BJ (cell line): ENCODE results near the gene GDPD3. TPM values are rescaled to one million over a fixed set of nuclear protein-coding genes. Genes with fewer than 3 reads are reported as not detected.

Experiments used
- CTCF ChIA-PET: fragments of 350-600 bp; formaldehyde crosslinking; extraction: SDS; loops from one replicate; lab custom pipeline; 2021; ENCODE audit warnings: antibody characterized with exemption, inconsistent platforms; lab: Yijun Ruan, JAX
- POLR2A ChIA-PET: fragments of 300-600 bp; sonication (Branson Sonifier 250); formaldehyde crosslinking; extraction: SDS; loops from one replicate; lab custom pipeline; 2021; ENCODE audit warnings: antibody characterized with exemption; lab: Charles Lee
- DNase-seq: peaks from one replicate; pipeline ENCODE4 v3.0.0-alpha.2; 2011; ENCODE audit warnings: low read depth
- H3K27me3 ChIP-seq: 2 replicates; pipeline ENCODE4 v1.6.0; 2011; ENCODE audit warnings: low read length; ENCODE audit not compliant: control insufficient read depth, insufficient read depth
- H3K36me3 ChIP-seq: 2 replicates; pipeline ENCODE4 v1.5.1; 2011; ENCODE audit warnings: low read length; ENCODE audit not compliant: control insufficient read depth, insufficient read depth
- H3K4me3 ChIP-seq: 2 replicates; pipeline ENCODE4 v1.5.1; 2011; ENCODE audit warnings: low read depth, mild to moderate bottlenecking, control low read depth, low read length
- polyA minus RNA-seq: library from RNA; depleted of rRNA, polyadenylated mRNA; stranded (reverse); fragments of >200 nt; gene quantifications from 2 replicates; pipeline ENCODE4 v1.2.3, GENCODE V29; 2011; rRNA and poly(A)+ RNA removed
- polyA plus RNA-seq: library from polyadenylated mRNA; depleted of rRNA; stranded (reverse); fragments of >200 nt; gene quantifications from 2 replicates; pipeline ENCODE4 v1.2.3, GENCODE V29; 2011; rRNA removed
- TF ChIP-seq, protein P1 (sequence below): IDR thresholded peaks from 2 replicates; pipeline ENCODE4 v1.5.1; 2011; ENCODE audit warnings: low read depth, mild to moderate bottlenecking, control low read depth, inconsistent platforms, low read length, moderate library complexity; ENCODE audit not compliant: insufficient read depth

The GDPD3 gene, protein sequence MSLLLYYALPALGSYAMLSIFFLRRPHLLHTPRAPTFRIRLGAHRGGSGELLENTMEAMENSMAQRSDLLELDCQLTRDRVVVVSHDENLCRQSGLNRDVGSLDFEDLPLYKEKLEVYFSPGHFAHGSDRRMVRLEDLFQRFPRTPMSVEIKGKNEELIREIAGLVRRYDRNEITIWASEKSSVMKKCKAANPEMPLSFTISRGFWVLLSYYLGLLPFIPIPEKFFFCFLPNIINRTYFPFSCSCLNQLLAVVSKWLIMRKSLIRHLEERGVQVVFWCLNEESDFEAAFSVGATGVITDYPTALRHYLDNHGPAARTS
- polyA plus RNA-seq (1.2 and 2.0 TPM in 2 replicates), polyA minus RNA-seq (1.4 TPM in 1 of 2 replicates, not detected in the other)

DNA sequence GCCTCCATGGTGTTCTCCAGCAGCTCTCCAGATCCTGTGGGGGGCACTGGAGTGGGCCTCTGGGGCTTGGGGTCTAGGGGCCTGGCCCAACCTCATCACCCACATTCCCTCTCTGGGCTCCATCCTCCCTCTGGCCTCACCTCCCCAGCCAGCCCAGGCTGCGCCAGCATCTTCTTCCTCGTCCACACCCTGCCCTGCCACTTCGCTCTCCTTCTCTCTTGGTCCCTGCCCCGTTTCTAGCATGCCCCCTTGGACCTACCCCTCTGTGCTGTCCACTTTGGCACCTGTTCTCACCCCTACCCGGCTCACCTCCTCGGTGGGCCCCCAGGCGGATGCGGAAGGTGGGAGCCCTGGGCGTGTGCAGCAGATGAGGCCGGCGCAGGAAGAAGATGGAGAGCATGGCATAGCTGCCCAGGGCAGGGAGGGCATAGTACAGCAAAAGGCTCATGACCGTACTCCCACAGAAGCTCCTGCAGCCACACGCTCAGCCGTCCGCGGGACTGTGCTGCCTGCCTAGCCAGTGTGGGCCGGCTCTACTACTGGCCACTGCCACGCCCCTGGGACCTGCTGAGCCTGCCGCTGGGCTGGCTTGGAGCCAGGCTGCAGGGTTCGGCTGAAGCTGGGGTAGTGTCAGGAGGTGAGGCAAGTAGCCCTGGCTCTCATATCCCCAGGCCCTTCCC lies at the start of gene GDPD3:
Gene GDPD3 (minus strand): TSS at position 507 of the 680 bp plus-strand sequence. CDS start 59 bp downstream, at position 448.
- Histone ChIP-seq H3K36me3 (peaks cover 24% of the 10 kb centered on the region), H3K4me3 (no peak within 1 kb of the TSS), H3K27me3 (no peaks in the 10 kb centered on the region)
- CTCF ChIA-PET: interaction anchor here (0.6 to 4.6 kb wide), 12 partner anchors 8 to 296 kb away, joined by 3 to 25 read pairs (median 6); partner anchors contain the start of genes MAPK3, TBX6 and ZNF771
- no peak for DNase-seq
- TF ChIP-seq, protein P1, sequence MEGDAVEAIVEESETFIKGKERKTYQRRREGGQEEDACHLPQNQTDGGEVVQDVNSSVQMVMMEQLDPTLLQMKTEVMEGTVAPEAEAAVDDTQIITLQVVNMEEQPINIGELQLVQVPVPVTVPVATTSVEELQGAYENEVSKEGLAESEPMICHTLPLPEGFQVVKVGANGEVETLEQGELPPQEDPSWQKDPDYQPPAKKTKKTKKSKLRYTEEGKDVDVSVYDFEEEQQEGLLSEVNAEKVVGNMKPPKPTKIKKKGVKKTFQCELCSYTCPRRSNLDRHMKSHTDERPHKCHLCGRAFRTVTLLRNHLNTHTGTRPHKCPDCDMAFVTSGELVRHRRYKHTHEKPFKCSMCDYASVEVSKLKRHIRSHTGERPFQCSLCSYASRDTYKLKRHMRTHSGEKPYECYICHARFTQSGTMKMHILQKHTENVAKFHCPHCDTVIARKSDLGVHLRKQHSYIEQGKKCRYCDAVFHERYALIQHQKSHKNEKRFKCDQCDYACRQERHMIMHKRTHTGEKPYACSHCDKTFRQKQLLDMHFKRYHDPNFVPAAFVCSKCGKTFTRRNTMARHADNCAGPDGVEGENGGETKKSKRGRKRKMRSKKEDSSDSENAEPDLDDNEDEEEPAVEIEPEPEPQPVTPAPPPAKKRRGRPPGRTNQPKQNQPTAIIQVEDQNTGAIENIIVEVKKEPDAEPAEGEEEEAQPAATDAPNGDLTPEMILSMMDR: no peak
- POLR2A ChIA-PET: no interaction called here

DNA sequence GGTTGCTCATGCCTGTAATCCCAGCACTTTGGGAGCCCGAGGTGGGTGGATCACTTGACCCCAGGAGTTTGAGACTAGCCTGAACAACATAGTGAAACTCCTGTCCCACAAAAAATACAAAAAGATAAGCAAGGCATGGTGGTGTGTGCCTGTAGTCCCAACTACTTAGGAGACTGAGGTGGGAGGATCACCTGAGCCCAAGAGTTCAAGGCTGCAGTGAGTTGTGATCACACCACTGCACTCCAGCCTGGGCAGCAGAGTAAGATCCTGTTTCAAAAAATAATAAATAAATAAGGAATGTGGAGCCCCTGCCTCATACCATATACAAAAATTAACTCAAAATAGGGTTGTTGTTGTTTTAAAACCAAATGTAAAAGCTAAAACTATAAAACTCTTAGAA lies 43.9 kb upstream of the GDPD3 start:
- H3K27me3 ChIP-seq: no peaks in the 10 kb centered on the region
- no peaks in the 10 kb centered on the region for H3K36me3 ChIP-seq
- TF ChIP-seq, protein P1: no peak
- POLR2A ChIA-PET: no interaction called here
- no peak for DNase-seq
- CTCF ChIA-PET: interaction anchor here (1.3 kb wide), 1 partner anchor 66 kb away, joined by 3 read pairs; the partner anchor contains the start of gene TBX6
- H3K4me3 ChIP-seq: no peak overlapping the region

DNA sequence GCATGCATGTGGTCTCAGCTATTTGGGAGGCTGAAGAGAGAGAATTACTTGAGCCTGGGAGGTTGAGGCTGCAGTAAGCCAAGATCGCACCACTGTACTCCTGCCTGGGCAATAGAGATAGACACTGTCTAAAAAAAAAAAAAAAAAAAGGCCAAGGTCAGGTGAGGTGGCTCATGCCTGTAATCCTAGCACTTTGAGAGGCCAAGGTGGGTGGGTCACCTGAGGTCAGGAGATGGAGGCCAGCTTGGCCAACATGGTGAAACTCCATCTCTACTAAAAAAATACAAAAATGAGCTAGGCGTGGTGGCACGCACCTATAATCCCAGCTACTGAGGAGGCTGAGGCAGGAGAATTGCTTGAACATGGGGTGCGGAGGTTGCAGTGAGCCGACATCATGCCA lies 41.9 kb upstream of the GDPD3 start:
- CTCF ChIA-PET: no interaction called here
- H3K36me3 ChIP-seq: no peaks in the 10 kb centered on the region
- no peaks in the 10 kb centered on the region for H3K27me3 ChIP-seq
- POLR2A ChIA-PET: no interaction called here
- TF ChIP-seq, protein P1: no peak
- no peak for DNase-seq
- no peak overlapping the region for H3K4me3 ChIP-seq

DNA sequence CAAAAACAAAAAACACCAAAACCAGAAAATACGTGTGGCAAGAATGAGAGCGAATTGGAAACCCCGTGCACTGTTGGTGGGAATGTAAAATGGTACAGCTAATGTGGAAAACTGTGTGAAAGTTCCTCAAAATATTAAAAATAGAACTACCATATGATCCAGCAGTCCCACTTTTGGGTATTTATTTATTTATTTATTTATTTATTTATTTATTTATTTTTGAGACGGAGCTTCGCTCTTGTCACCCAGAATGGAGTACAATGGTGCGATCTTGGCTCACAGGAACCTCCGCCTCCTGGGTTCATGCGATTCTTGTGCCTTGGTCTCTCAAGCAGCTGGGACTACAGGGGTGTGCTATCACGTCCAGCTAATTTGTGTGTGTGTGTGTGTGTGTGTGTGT lies 39.2 kb upstream of the GDPD3 start:
- DNase-seq: no peak
- Histone ChIP-seq H3K27me3 (no peaks in the 10 kb centered on the region), H3K36me3 (no peaks in the 10 kb centered on the region), H3K4me3 (no peak overlapping the region)
- TF ChIP-seq, protein P1: no peak
- CTCF ChIA-PET: no interaction called here
- POLR2A ChIA-PET: no interaction called here

DNA sequence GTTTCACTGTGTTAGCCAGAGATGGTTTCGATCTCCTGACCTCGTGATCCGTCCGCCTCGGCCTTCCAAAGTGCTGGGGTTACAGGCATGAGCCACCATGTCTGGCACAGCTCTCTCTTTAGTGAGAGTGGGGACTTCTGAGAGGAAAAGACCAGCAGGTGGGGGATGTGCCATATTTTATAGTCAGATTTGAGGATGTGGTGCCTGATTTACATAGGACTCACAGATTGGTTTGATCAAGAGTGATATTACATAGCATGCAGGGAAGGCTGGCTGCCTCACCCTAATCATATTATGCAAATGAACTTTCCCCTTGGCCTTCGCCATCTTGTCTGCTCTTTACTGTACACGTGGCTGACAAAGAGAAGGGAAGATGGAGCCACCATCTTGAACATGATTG lies 37.8 kb upstream of the GDPD3 start:
- no peak for DNase-seq
- ChIA-PET POLR2A (no interaction called here), CTCF (no interaction called here)
- no peaks in the 10 kb centered on the region for H3K36me3 ChIP-seq
- no peak overlapping the region for H3K4me3 ChIP-seq
- no peaks in the 10 kb centered on the region for H3K27me3 ChIP-seq
- TF ChIP-seq, protein P1: no peak
